GM23338 (cell line): ENCODE results near the gene OR2F2. TPM values are rescaled to one million over a fixed set of nuclear protein-coding genes. Genes with fewer than 3 reads are reported as not detected.

Experiments used
- ATAC-seq: fragments of 200-7000 bp; cut with Tn5 transposase; 3 replicates; pipeline ENCODE4 v1.9.1; 2020
- DNase-seq: peaks from one replicate; pipeline ENCODE4 v3.0.0-alpha.2; 2015; ENCODE audit warnings: low spot score
- H2AFZ ChIP-seq: fragments of 200-600 bp; sonication (generic); 2 replicates; pipeline ENCODE4 v1.8.0; 2016; ENCODE audit warnings: antibody characterized with exemption, mild to moderate bottlenecking, moderate library complexity
- H3F3A ChIP-seq: fragments of 200-600 bp; sonication (generic); replicated peaks from 2 replicates; pipeline ENCODE4 v1.8.0; 2017; ENCODE audit warnings: antibody characterized with exemption, mixed run types, low read depth
- H3K27ac ChIP-seq: fragments of 200-600 bp; sonication (generic); 2 replicates; pipeline ENCODE4 v1.6.1; 2016; ENCODE audit warnings: low read depth
- H3K27me3 ChIP-seq: fragments of 200-600 bp; sonication (generic); 2 replicates; pipeline ENCODE4 v1.8.0; 2016; ENCODE audit warnings: mild to moderate bottlenecking, mixed run types, moderate library complexity; ENCODE audit not compliant: insufficient read depth
- H3K36me3 ChIP-seq: fragments of 200-600 bp; sonication (generic); 2 replicates; pipeline ENCODE4 v1.8.0; 2016; ENCODE audit warnings: mild to moderate bottlenecking; ENCODE audit not compliant: insufficient read depth
- H3K4me1 ChIP-seq: fragments of 200-600 bp; sonication (generic); 2 replicates; pipeline ENCODE4 v1.8.0; 2016; ENCODE audit warnings: mild to moderate bottlenecking, moderate library complexity; ENCODE audit not compliant: insufficient read depth
- H3K4me2 ChIP-seq: fragments of 200-600 bp; sonication (generic); 2 replicates; pipeline ENCODE4 v1.7.1; 2017; ENCODE audit warnings: mixed run types
- H3K4me3 ChIP-seq: fragments of 200-600 bp; sonication (generic); 2 replicates; pipeline ENCODE4 v1.6.1; 2016; ENCODE audit warnings: mixed run types
- H3K79me2 ChIP-seq: fragments of 200-600 bp; sonication (generic); replicated peaks from 2 replicates; pipeline ENCODE4 v1.8.0; 2017; ENCODE audit warnings: mild to moderate bottlenecking; ENCODE audit not compliant: insufficient read depth
- H3K9me2 ChIP-seq: fragments of 200-600 bp; sonication (generic); 2 replicates; pipeline ENCODE4 v1.8.0; 2017; ENCODE audit not compliant: insufficient read depth
- H4K20me1 ChIP-seq: fragments of 200-600 bp; sonication (generic); replicated peaks from 2 replicates; pipeline ENCODE4 v1.8.0; 2017; ENCODE audit warnings: mild to moderate bottlenecking; ENCODE audit not compliant: insufficient read depth
- H3K27ac Mint-ChIP-seq: 2 replicates; pipeline ENCODE4 v1.8.0; 2020; ENCODE audit warnings: inconsistent platforms, mild to moderate bottlenecking, moderate library complexity, mixed read lengths
- H3K27me3 Mint-ChIP-seq: 3 replicates; pipeline ENCODE4 v1.8.0; 2022; ENCODE audit warnings: low read depth, mild to moderate bottlenecking, moderate library complexity, mixed read lengths, inconsistent platforms; ENCODE audit not compliant: insufficient read depth, poor library complexity
- H3K36me3 Mint-ChIP-seq: 3 replicates; pipeline ENCODE4 v1.8.0; 2021; ENCODE audit warnings: low read depth, mild to moderate bottlenecking, inconsistent platforms, moderate library complexity, mixed read lengths
- H3K4me1 Mint-ChIP-seq: 3 replicates; pipeline ENCODE4 v1.8.0; 2020; ENCODE audit warnings: mild to moderate bottlenecking, inconsistent platforms, mixed read lengths
- H3K4me3 Mint-ChIP-seq: 3 replicates; pipeline ENCODE4 v1.8.0; 2021; ENCODE audit warnings: moderate library complexity, mild to moderate bottlenecking, inconsistent platforms, mixed read lengths
- H3K9me3 Mint-ChIP-seq: 3 replicates; pipeline ENCODE4 v1.8.0; 2020; ENCODE audit warnings: moderate library complexity, mild to moderate bottlenecking, inconsistent platforms, mixed read lengths
- EZH2 ChIP-seq: fragments of 200-600 bp; sonication (generic); IDR thresholded peaks from one replicate; pipeline ENCODE4 v1.8.0; 2017; ENCODE audit warnings: antibody characterized with exemption, mild to moderate bottlenecking, low read depth; ENCODE audit not compliant: unreplicated experiment
- EZH2phosphoT487 ChIP-seq: fragments of 200-600 bp; sonication (generic); IDR thresholded peaks from one replicate; pipeline ENCODE4 v1.8.1; 2018; ENCODE audit warnings: antibody characterized with exemption; ENCODE audit not compliant: unreplicated experiment
- JUNB ChIP-seq: IDR thresholded peaks from one replicate; pipeline ENCODE4 v1.6.1; 2016; ENCODE audit warnings: antibody characterized with exemption; ENCODE audit not compliant: unreplicated experiment
- POLR2AphosphoS5 ChIP-seq: IDR thresholded peaks from 2 replicates; pipeline ENCODE4 v1.6.1; 2016; ENCODE audit warnings: antibody characterized with exemption, low read depth
- STAT1 ChIP-seq: IDR thresholded peaks from one replicate; pipeline ENCODE4 v1.6.1; 2016; ENCODE audit warnings: antibody characterized with exemption; ENCODE audit not compliant: unreplicated experiment
- ZNF114 ChIP-seq: fragments of 250-450 bp; sonication (Bioruptor Pico); IDR thresholded peaks from 2 replicates; pipeline ENCODE4 v1.5.0; 2020; ENCODE audit warnings: mild to moderate bottlenecking, moderate library complexity
- ZNF331 ChIP-seq: fragments of 250-450 bp; sonication (Bioruptor Pico); IDR thresholded peaks from 2 replicates; pipeline ENCODE4 v1.5.0; 2020; ENCODE audit warnings: low read depth, mild to moderate bottlenecking, moderate library complexity
- polyA plus RNA-seq: library from polyadenylated mRNA; unstranded; fragments of >200 nt; fragmentation: Nextera tagmentation; extraction: Ambion mirVana; gene quantifications from 2 replicates; pipeline ENCODE4 v1.2.1, GENCODE V29; 2016
- total RNA-seq: library from RNA; depleted of rRNA; stranded (reverse); fragments of >200 nt; shearing (Covaris generic); gene quantifications from 2 replicates; pipeline ENCODE4 v1.2.3, GENCODE V29; 2014
- TF ChIP-seq, protein P1 (sequence below): IDR thresholded peaks from one replicate; pipeline ENCODE4 v1.6.1; 2018; ENCODE audit warnings: antibody characterized with exemption; ENCODE audit not compliant: unreplicated experiment
- TF ChIP-seq, protein P2 (sequence below): IDR thresholded peaks from 2 replicates; pipeline ENCODE4 v1.6.1; 2016; ENCODE audit warnings: antibody characterized with exemption
- TF ChIP-seq, protein P3 (sequence below), 2 experiments: fragments of 200-600 bp in 1 of 2; sonication (generic) in 1 of 2; conservative IDR thresholded peaks; 2 replicates each; pipeline versions ENCODE4 v1.5.1 to v1.6.1; 2016 to 2017; ENCODE audit warnings: antibody characterized with exemption in 2 of 2, low read depth in 2 of 2, mild to moderate bottlenecking in 2 of 2, moderate library complexity in 1 of 2

OR2F2 gene
- total and polyA plus RNA-seq, 2 experiments from 2014 or later = not detected

DNA sequence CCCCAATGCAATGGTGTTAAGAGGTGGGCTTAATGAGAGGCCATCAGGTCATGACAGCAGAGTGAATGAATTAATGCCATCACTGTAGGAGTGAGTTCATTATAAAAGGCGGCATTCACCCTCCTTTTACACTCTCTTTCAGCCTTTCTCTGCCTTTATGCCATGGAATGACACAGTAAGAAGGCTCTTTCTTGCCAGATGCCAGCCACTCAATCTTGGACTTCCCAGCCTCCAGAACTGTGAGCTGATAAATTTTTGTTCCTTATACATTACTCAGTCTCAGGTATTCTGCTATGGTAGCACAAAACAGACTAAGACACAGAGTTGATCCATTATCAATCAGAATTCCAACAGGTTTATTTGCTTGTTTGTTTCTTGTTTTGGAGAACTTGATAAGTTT, 36.2 kb upstream of the OR2F2 start (continued):
- TF ChIP-seq, protein P1, sequence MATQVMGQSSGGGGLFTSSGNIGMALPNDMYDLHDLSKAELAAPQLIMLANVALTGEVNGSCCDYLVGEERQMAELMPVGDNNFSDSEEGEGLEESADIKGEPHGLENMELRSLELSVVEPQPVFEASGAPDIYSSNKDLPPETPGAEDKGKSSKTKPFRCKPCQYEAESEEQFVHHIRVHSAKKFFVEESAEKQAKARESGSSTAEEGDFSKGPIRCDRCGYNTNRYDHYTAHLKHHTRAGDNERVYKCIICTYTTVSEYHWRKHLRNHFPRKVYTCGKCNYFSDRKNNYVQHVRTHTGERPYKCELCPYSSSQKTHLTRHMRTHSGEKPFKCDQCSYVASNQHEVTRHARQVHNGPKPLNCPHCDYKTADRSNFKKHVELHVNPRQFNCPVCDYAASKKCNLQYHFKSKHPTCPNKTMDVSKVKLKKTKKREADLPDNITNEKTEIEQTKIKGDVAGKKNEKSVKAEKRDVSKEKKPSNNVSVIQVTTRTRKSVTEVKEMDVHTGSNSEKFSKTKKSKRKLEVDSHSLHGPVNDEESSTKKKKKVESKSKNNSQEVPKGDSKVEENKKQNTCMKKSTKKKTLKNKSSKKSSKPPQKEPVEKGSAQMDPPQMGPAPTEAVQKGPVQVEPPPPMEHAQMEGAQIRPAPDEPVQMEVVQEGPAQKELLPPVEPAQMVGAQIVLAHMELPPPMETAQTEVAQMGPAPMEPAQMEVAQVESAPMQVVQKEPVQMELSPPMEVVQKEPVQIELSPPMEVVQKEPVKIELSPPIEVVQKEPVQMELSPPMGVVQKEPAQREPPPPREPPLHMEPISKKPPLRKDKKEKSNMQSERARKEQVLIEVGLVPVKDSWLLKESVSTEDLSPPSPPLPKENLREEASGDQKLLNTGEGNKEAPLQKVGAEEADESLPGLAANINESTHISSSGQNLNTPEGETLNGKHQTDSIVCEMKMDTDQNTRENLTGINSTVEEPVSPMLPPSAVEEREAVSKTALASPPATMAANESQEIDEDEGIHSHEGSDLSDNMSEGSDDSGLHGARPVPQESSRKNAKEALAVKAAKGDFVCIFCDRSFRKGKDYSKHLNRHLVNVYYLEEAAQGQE = no peak
- TF ChIP-seq, protein P2, sequence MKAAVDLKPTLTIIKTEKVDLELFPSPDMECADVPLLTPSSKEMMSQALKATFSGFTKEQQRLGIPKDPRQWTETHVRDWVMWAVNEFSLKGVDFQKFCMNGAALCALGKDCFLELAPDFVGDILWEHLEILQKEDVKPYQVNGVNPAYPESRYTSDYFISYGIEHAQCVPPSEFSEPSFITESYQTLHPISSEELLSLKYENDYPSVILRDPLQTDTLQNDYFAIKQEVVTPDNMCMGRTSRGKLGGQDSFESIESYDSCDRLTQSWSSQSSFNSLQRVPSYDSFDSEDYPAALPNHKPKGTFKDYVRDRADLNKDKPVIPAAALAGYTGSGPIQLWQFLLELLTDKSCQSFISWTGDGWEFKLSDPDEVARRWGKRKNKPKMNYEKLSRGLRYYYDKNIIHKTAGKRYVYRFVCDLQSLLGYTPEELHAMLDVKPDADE = no peak
- no peak for TF ChIP-seq EZH2phosphoT487

DNA sequence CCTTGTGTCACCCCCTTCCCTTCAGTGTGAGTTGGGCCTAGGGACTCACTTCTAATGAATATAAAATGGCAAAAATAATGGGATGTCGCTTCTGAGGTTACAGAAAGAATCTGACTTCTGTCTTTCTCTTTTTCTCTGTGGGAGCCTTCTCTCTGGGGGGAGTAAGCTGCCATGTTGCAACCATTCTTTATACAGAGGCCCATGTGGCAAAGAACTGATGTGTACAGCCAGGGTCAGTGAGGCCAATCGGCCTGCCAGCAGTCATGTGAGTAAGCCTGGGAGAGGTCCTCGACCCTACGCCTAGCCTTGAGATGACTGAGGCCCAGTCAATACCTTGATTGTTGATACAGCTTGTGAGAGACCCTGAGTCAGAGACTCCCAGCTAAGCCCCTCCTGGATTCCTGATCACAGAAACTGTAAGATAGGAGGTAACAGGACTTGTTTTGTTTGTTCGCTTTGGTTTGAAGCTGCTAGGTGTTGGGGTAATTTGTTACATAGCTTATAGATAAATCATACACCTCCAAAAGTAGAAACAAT, 34.7 kb upstream of the OR2F2 start:
- H3K27me3 Mint-ChIP-seq = peaks cover 4% of the 10 kb centered on the region
- no peak for DNase-seq
- Histone ChIP-seq H3K9me2 (no peaks in the 10 kb centered on the region), H2AFZ (no peak overlapping the region), H3K27me3 (no peaks in the 10 kb centered on the region), H3K4me2 (peak overlapping the region; percentile 95), H3K27ac (no peak overlapping the region), H3K4me3 (peak overlapping the region; percentile 96), H3K79me2 (peaks cover 61% of the 10 kb centered on the region), H3F3A (no peaks in the 10 kb centered on the region), H3K36me3 (no peaks in the 10 kb centered on the region), H4K20me1 (peaks cover 21% of the 10 kb centered on the region), H3K4me1 (peaks cover 42% of the 10 kb centered on the region)
- ATAC-seq = no peak; the same call in 2 of the 3 replicates
- H3K27ac Mint-ChIP-seq = peak overlapping the region; percentile 80; the same call in 1 of the 2 replicates
- H3K4me1 Mint-ChIP-seq = peaks cover 50% of the 10 kb centered on the region
- peak overlapping the region; percentile 98 for H3K4me3 Mint-ChIP-seq
- H3K9me3 Mint-ChIP-seq = 0 out of 3 replicates have a peak, but pooled peaks cover 2% of the 10 kb centered on the region
- H3K36me3 Mint-ChIP-seq = peaks cover 2% of the 10 kb centered on the region; the same call in 2 of the 3 replicates
- TF ChIP-seq, protein P1 = no peak
- no peak for TF ChIP-seq ZNF331
- no peak for TF ChIP-seq JUNB
- TF ChIP-seq EZH2phosphoT487 = no peak
- TF ChIP-seq, protein P3, sequence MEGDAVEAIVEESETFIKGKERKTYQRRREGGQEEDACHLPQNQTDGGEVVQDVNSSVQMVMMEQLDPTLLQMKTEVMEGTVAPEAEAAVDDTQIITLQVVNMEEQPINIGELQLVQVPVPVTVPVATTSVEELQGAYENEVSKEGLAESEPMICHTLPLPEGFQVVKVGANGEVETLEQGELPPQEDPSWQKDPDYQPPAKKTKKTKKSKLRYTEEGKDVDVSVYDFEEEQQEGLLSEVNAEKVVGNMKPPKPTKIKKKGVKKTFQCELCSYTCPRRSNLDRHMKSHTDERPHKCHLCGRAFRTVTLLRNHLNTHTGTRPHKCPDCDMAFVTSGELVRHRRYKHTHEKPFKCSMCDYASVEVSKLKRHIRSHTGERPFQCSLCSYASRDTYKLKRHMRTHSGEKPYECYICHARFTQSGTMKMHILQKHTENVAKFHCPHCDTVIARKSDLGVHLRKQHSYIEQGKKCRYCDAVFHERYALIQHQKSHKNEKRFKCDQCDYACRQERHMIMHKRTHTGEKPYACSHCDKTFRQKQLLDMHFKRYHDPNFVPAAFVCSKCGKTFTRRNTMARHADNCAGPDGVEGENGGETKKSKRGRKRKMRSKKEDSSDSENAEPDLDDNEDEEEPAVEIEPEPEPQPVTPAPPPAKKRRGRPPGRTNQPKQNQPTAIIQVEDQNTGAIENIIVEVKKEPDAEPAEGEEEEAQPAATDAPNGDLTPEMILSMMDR (conservative IDR thresholded peaks at IDR 0.05; ENCODE audit: low read depth in 2 of 2) = no peak
- TF ChIP-seq STAT1 = no peak
- TF ChIP-seq POLR2AphosphoS5 = no peak
- no peak for TF ChIP-seq EZH2
- TF ChIP-seq ZNF114 = no peak
- TF ChIP-seq, protein P2 = no peak
